Muscle layer of colon (tissue), 2 donors: ENCODE results near the gene PDE8B.
A peak's percentile ranks its signal among the peaks of the same experiment; 100 is the strongest.

Experiments used
- H3K27ac ChIP-seq: one replicate; pipeline ENCODE4 v1.7.0; 2013; ENCODE audit warnings: low read depth, mild to moderate bottlenecking, low read length, moderate library complexity
- H3K27me3 ChIP-seq, 2 donors: one replicate each; pipeline ENCODE4 v1.7.0; 2013; ENCODE audit warnings: low read length in 2 of 2, mild to moderate bottlenecking in 2 of 2; ENCODE audit not compliant: insufficient read depth in 2 of 2, control insufficient read depth in 1 of 2
- H3K36me3 ChIP-seq: one replicate; pipeline ENCODE4 v1.7.0; 2013; ENCODE audit warnings: mild to moderate bottlenecking, low read length; ENCODE audit not compliant: insufficient read depth
- H3K4me1 ChIP-seq: one replicate; pipeline ENCODE4 v1.7.0; 2013; ENCODE audit warnings: mild to moderate bottlenecking, low read length; ENCODE audit not compliant: insufficient read depth
- H3K4me3 ChIP-seq, 2 donors: one replicate each; pipeline ENCODE4 v1.7.0; 2013; ENCODE audit warnings: low read length in 2 of 2, low read depth in 1 of 2, mild to moderate bottlenecking in 1 of 2, moderate library complexity in 1 of 2
- H3K9ac ChIP-seq: one replicate; pipeline ENCODE4 v1.7.0; 2013; ENCODE audit warnings: low read length
- H3K9me3 ChIP-seq: one replicate; pipeline ENCODE4 v1.7.0; 2013; ENCODE audit warnings: mild to moderate bottlenecking, low read length
- donor health status: abdominal sarcoma.
- donor health status: Adenocarcinoma of cecum.

The PDE8B gene

GRCh38 chr5:77175231-77175630 is 35.2 kb upstream of the PDE8B start:
- Histone ChIP-seq H3K27me3 (peaks cover 0 to 6% of the 10 kb centered on the region in 2 donors), H3K27ac (no peak overlapping the region), H3K9ac (no peak overlapping the region), H3K9me3 (no peaks in the 10 kb centered on the region), H3K4me1 (no peaks in the 10 kb centered on the region), H3K36me3 (no peaks in the 10 kb centered on the region), H3K4me3 (no peak overlapping the region)

- no peaks in the 10 kb centered on the region for H3K4me1 ChIP-seq
- no peak overlapping the region for H3K4me3 ChIP-seq
- H3K9ac ChIP-seq: no peak overlapping the region
- no peaks in the 10 kb centered on the region for H3K9me3 ChIP-seq
- no peak overlapping the region for H3K27ac ChIP-seq
- no peaks in the 10 kb centered on the region for H3K36me3 ChIP-seq
- peaks cover 0 to 10% of the 10 kb centered on the region in 2 donors for H3K27me3 ChIP-seq
These were observed 34.1 kb upstream of the PDE8B start for GRCh38 chr5:77176429-77176828.

GRCh38 chr5:77177576-77177975 is 32.9 kb upstream of the PDE8B start:
- no peaks in the 10 kb centered on the region for H3K9me3 ChIP-seq
- H3K9ac ChIP-seq: no peak overlapping the region
- no peaks in the 10 kb centered on the region for H3K36me3 ChIP-seq
- H3K4me1 ChIP-seq: no peaks in the 10 kb centered on the region
- H3K4me3 ChIP-seq: no peak overlapping the region
- peaks cover 0 to 10% of the 10 kb centered on the region in 2 donors for H3K27me3 ChIP-seq
- no peak overlapping the region for H3K27ac ChIP-seq

GRCh38 chr5:77180167-77181081 is 30.1 kb upstream of the PDE8B start:
- peak overlapping the region; percentile 47 to 59 for H3K4me3 ChIP-seq
- peaks cover 0 to 10% of the 10 kb centered on the region in 2 donors for H3K27me3 ChIP-seq
- H3K36me3 ChIP-seq: no peaks in the 10 kb centered on the region
- no peaks in the 10 kb centered on the region for H3K9me3 ChIP-seq
- H3K27ac ChIP-seq: no peak overlapping the region
- no peak overlapping the region for H3K9ac ChIP-seq
- no peaks in the 10 kb centered on the region for H3K4me1 ChIP-seq

- Histone ChIP-seq H3K27ac (no peak overlapping the region), H3K9ac (no peak overlapping the region), H3K4me3 (no peak overlapping the region), H3K4me1 (no peaks in the 10 kb centered on the region), H3K27me3 (peaks cover 0 to 10% of the 10 kb centered on the region in 2 donors), H3K9me3 (no peaks in the 10 kb centered on the region), H3K36me3 (no peaks in the 10 kb centered on the region)
These were observed 29.3 kb upstream of the PDE8B start for GRCh38 chr5:77181173-77181572.

- no peaks in the 10 kb centered on the region for H3K9me3 ChIP-seq
- no peaks in the 10 kb centered on the region for H3K36me3 ChIP-seq
- peaks cover 0 to 10% of the 10 kb centered on the region in 2 donors for H3K27me3 ChIP-seq
- H3K4me1 ChIP-seq: no peaks in the 10 kb centered on the region
- no peak overlapping the region for H3K9ac ChIP-seq
- H3K27ac ChIP-seq: no peak overlapping the region
- no peak overlapping the region for H3K4me3 ChIP-seq
These were observed 28.7 kb upstream of the PDE8B start for GRCh38 chr5:77181596-77182304.

- no peaks in the 10 kb centered on the region for H3K4me1 ChIP-seq
- H3K9me3 ChIP-seq: no peaks in the 10 kb centered on the region
- no peak overlapping the region for H3K27ac ChIP-seq
- H3K27me3 ChIP-seq: peaks cover 0 to 10% of the 10 kb centered on the region in 2 donors
- no peak overlapping the region for H3K4me3 ChIP-seq
- no peaks in the 10 kb centered on the region for H3K36me3 ChIP-seq
- H3K9ac ChIP-seq: no peak overlapping the region
These were observed 28.1 kb upstream of the PDE8B start for GRCh38 chr5:77182367-77182766.

- Histone ChIP-seq H3K9me3 (no peaks in the 10 kb centered on the region), H3K36me3 (no peaks in the 10 kb centered on the region), H3K27me3 (no peaks in the 10 kb centered on the region), H3K27ac (no peak overlapping the region), H3K4me1 (no peaks in the 10 kb centered on the region), H3K9ac (no peak overlapping the region), H3K4me3 (no peak overlapping the region)
These were observed 23.7 kb upstream of the PDE8B start for GRCh38 chr5:77186652-77187370.

GRCh38 chr5:77189421-77189820 is 21.1 kb upstream of the PDE8B start:
- Histone ChIP-seq H3K9ac (no peak overlapping the region), H3K27ac (no peak overlapping the region), H3K4me3 (no peak overlapping the region), H3K9me3 (no peaks in the 10 kb centered on the region), H3K36me3 (no peaks in the 10 kb centered on the region), H3K4me1 (no peaks in the 10 kb centered on the region), H3K27me3 (no peaks in the 10 kb centered on the region)

- Histone ChIP-seq H3K27me3 (no peaks in the 10 kb centered on the region), H3K4me3 (no peak overlapping the region), H3K27ac (no peak overlapping the region), H3K36me3 (no peaks in the 10 kb centered on the region), H3K4me1 (no peaks in the 10 kb centered on the region), H3K9ac (no peak overlapping the region), H3K9me3 (no peaks in the 10 kb centered on the region)
These were observed 17.9 kb upstream of the PDE8B start for GRCh38 chr5:77192441-77193050.

- no peaks in the 10 kb centered on the region for H3K4me1 ChIP-seq
- no peak overlapping the region for H3K4me3 ChIP-seq
- H3K36me3 ChIP-seq: no peaks in the 10 kb centered on the region
- H3K27me3 ChIP-seq: no peaks in the 10 kb centered on the region
- no peak overlapping the region for H3K9ac ChIP-seq
- no peak overlapping the region for H3K27ac ChIP-seq
- no peaks in the 10 kb centered on the region for H3K9me3 ChIP-seq
These were observed 15.7 kb upstream of the PDE8B start for GRCh38 chr5:77194762-77195161.
